CD4-positive, alpha-beta T cell treated with Interferon gamma for 1 hour (primary cell): ENCODE data around the gene CD86.
A peak's percentile ranks its signal among the peaks of the same experiment; 100 is the strongest.

Source experiments
- DNase-seq: peaks from one replicate; pipeline ENCODE4 v3.0.0-alpha.2; 2020

The CD86 gene

DNA sequence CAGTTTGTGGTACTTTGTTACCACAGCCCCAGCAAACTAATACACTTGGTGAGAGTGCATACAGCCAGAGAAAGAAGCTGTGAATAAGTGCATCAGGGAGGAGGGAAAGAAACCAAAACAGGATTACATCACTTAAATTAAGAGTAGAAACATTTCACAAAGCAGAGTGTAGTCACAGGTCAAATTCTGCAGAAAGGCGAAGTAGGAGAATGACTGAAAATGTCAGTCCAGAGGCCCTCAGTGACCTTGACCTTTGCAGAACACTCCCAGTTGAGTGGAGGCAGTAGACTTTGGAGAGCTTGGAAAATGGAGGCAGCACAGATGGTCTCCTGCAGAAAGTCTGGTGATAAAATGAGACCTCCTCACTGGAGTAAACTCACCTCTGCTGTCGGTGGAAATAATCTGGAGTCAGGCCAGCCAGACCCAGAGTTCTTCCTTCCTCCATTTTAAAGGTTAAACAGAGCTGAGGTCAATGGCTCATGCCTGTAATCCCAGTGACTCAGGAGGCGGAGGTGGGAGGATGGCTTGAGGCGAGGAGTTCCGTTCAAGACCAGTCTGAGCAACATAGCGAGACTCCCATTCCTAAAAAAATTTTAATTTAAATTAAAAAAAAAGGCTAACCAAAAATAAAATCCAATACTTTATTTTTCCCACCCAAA, 5.0 kb downstream of the CD86 start:
- no peak for DNase-seq

DNA sequence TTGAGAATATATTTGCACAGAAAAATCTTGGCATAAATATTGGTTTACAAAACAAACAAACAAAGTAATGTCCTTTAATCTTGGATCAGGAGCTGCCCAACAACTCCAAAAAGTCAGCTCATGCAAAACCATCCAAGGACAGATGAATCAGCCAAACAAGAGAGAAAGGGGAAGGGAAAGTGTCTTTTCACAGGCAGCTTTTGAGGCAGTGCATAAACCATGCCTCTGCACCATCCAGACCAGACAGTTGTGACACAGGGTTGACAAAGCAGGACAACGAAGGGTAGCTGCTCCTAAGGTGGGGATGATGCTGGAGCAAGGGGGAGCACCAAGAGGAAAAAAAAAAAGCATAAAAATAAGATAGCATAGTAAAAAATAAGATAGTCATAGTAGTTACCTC, 8.7 kb downstream of the CD86 start:
- no peak for DNase-seq

DNA sequence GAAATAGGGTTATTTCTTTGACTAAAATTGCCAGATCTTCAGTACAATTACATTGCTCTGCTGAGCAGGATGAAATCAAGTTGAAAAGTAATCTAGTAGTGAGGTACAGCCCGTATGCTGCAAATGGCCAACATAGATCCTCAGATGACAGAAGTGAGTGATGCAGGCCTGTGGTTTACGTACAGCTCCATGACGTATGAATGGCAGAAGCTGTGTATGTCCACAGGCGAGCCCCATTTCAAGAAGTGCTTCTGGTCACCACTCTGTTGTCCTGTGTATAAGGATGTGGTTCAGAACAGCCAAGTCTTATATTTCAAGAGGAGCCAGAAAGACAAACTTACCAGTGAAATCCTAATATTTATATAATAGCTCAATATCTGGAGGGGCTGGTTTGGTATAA, 9.2 kb downstream of the CD86 start:
- DNase-seq = peak; percentile 46

GRCh38 chr3:122066331-122067213, 11.4 kb downstream of the CD86 start:
- DNase-seq = no peak

- DNase-seq = no peak
Measured at GRCh38 chr3:122067214-122067550, 12.0 kb downstream of the CD86 start.

GRCh38 chr3:122067588-122068240, 12.6 kb downstream of the CD86 start:
- no peak for DNase-seq

- peak; percentile 66 for DNase-seq
Measured at GRCh38 chr3:122074621-122075265, 19.6 kb downstream of the CD86 start.

DNA sequence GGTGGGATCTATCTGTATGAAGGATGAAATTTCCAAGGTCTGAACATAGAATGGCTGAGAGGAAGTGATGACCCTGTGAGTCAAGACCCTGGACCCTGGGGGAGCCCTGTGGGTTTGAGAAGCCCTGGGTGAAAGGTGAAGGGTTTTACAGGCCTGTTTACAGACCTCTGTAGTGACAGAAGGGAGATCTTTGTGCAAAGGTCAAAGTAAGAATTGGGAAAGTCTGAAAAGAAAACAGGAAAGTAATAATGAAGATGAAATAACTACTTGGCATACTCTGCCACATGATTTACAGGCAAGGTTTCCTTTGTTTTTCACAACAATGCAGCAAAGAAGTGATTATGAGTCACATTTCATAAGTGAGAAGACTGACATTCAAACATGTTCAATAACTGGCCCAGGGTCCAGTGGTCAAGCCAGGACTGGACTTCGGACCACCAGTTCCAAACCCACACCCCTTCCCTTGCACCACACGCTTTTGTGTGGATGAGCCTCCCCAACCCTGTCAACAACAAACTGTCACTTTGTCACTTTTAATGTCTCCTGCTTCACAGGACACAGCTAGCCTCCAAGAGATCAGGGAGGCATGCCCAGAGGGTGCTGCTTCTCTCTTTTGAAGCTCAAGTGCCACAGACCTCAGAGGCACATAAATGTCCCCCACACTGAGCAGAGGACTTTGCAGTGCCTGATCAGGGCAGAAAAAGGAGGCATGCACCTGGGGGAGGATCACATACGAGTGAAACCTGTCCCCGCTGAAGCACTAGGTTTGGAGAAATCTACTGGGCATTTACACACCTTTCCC, 21.5 kb downstream of the CD86 start:
- DNase-seq = no peak

GRCh38 chr3:122077293-122078234, 22.4 kb downstream of the CD86 start:
- DNase-seq = peak; percentile 44

DNA sequence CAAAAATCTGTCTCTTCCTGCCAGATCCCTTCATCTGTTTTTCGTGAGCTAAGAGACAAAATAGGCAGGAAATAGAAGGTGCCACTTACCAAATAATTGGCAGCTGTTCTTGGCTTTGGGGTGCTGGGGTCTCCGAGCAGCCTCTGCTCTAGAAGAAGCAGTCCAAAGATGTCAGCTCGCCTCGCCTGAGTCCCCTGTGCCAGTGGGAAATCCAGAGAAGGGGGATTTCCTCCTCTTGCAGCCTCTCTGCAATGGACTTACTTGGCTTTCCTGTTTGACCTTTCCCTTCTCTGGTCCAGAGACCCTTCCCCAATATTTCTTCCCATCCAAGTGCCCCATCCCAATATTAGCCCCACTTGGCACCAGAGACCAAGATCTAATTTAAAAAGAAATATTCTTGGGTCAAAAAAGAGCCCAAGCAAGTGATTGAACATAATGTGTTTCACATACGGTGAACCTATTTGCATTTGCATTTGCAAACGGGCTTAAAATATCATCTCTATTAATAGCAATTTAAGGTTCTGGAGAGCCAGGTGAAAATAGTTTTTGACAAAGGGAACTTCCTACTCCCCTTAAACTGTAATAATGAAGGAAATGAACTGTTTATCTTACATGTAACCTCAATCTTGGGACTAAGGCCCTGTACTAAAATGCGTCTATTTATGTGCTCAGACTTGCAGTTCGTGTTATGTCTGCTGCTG, 23.2 kb downstream of the CD86 start:
- no peak for DNase-seq

- DNase-seq = no peak
Measured at GRCh38 chr3:122079524-122080206, 24.5 kb downstream of the CD86 start.

DNA sequence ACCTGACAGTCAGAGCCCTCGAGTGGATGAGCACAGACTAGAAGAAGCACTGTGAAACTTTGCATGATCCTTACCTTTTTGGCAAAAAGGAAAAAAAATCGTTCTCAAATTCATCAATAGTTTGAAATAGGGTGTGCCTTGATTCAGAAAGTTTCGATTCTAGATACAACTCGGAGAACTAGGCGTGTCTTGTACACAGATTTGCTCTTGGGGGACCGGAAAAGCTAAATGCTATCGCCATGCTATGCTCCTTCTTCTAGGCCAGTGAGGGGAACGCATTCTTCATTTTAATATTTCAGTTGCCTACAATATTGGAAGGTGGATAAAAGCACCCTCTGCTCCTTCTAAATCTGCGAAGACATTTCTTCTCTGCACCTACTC, 25.0 kb downstream of the CD86 start:
- no peak for DNase-seq

- DNase-seq = no peak
Measured at GRCh38 chr3:122081543-122082247, 26.5 kb downstream of the CD86 start.

GRCh38 chr3:122082357-122082756, 27.2 kb downstream of the CD86 start:
- DNase-seq = no peak

GRCh38 chr3:122084799-122085198, 29.6 kb downstream of the CD86 start:
- DNase-seq = no peak

GRCh38 chr3:122085673-122086072, 30.5 kb downstream of the CD86 start:
- DNase-seq = no peak

DNA sequence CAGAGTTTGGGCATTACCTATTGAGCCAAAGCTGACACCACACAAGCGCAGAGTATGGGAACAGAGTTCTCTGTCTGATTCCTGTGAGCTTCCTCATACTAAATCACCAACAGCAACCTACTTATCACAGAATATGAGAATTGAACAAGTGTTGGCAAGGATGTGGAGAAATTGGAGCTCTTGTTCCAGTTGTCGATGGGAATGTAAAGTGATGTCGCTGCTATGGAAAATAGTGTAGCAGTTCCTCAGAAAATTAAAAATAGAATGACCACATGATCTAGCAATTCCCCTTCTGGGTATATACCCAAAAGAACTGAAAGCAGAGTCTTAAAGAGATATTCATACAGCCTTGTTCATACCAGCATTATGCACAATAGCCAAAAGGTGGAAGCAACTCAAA, 33.4 kb downstream of the CD86 start:
- no peak for DNase-seq

- no peak for DNase-seq
Measured at GRCh38 chr3:122091602-122092295, 36.6 kb downstream of the CD86 start.
